Lower leg skin (tissue), 3 donors: ENCODE measurements around the gene TXLNB.
"Not testable (repeated sequence)": the region's sequence is repeated elsewhere in the genome, so short reads cannot be mapped to it uniquely, and the experiment has no call there.

Experiments
- POLR2A ChIP-seq, 2 donors: fragments of 450-650 bp; IDR thresholded peaks; one replicate each; pipeline ENCODE4 v1.6.1; 2016 to 2017; ENCODE audit warnings: antibody characterized with exemption in 2 of 2, mild to moderate bottlenecking in 1 of 2, moderate library complexity in 1 of 2
- TF ChIP-seq, protein P1 (sequence below), 3 donors: fragments of 450-650 bp; IDR thresholded peaks; one replicate each; pipeline ENCODE4 v1.5.1; 2016; ENCODE audit warnings: antibody characterized with exemption in 3 of 3, mild to moderate bottlenecking in 3 of 3, moderate library complexity in 2 of 3

DNA sequence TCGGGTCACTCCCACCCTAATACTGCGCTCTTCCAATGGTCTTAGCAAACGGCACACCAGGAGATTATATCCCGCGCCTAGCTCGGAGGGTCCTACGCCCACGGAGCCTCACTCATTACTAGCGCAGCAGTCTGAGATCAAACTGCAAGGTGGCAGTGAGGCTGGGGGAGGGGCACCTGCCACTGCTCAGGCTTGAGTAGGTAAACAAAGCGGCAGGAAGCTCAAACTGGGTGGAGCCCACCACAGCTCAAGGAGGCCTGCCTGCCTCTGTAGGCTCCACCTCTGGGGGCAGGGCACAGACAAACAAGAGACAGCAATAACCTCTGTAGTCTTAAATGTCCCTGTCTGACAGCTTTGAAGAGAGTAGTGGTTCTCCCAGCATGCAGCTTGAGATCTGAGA, 81.0 kb downstream of the TXLNB start:
- not testable (repeated sequence) for TF ChIP-seq POLR2A (IDR thresholded peaks at IDR 0.05)
- TF ChIP-seq, protein P1, sequence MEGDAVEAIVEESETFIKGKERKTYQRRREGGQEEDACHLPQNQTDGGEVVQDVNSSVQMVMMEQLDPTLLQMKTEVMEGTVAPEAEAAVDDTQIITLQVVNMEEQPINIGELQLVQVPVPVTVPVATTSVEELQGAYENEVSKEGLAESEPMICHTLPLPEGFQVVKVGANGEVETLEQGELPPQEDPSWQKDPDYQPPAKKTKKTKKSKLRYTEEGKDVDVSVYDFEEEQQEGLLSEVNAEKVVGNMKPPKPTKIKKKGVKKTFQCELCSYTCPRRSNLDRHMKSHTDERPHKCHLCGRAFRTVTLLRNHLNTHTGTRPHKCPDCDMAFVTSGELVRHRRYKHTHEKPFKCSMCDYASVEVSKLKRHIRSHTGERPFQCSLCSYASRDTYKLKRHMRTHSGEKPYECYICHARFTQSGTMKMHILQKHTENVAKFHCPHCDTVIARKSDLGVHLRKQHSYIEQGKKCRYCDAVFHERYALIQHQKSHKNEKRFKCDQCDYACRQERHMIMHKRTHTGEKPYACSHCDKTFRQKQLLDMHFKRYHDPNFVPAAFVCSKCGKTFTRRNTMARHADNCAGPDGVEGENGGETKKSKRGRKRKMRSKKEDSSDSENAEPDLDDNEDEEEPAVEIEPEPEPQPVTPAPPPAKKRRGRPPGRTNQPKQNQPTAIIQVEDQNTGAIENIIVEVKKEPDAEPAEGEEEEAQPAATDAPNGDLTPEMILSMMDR (IDR thresholded peaks at IDR 0.05) = not testable (repeated sequence)
